CD8-positive, alpha-beta memory T cell (primary cell): ENCODE results near the gene SMC1A. TPM values are rescaled to one million over a fixed set of nuclear protein-coding genes. Genes with fewer than 3 reads are reported as not detected.

Source experiments
- CTCF ChIA-PET: fragments of 350-600 bp; sonication (Branson Sonifier 250); formaldehyde crosslinking; loops from one replicate; lab custom pipeline; 2021; ENCODE audit warnings: antibody characterized with exemption; lab: Charles Lee
- POLR2A ChIA-PET: fragments of 350-600 bp; sonication (Branson Sonifier 250); formaldehyde crosslinking; loops from one replicate; lab custom pipeline; 2021; ENCODE audit warnings: antibody characterized with exemption; lab: Charles Lee
- DNase-seq, 5 donors: peaks; one replicate each; pipeline versions ENCODE4 v3.0.0 to v3.0.0-alpha.2; 2020 to 2022; ENCODE audit warnings: mixed read lengths in 1 of 5
- H3K27ac ChIP-seq: one replicate; pipeline ENCODE4 v1.7.0; 2013; ENCODE audit warnings: low read depth, mild to moderate bottlenecking, low read length, moderate library complexity
- H3K27me3 ChIP-seq: 2 replicates; pipeline ENCODE4 v1.7.0; 2013; ENCODE audit warnings: low read length, mild to moderate bottlenecking; ENCODE audit not compliant: insufficient read depth, poor library complexity, severe bottlenecking
- H3K36me3 ChIP-seq: 2 replicates; pipeline ENCODE4 v1.7.0; 2013; ENCODE audit warnings: mild to moderate bottlenecking, low read length, moderate library complexity; ENCODE audit not compliant: insufficient read depth
- H3K4me1 ChIP-seq: 2 replicates; pipeline ENCODE4 v1.7.0; 2013; ENCODE audit warnings: mild to moderate bottlenecking, low read length, moderate library complexity; ENCODE audit not compliant: insufficient read depth
- H3K4me3 ChIP-seq: 2 replicates; pipeline ENCODE4 v1.7.0; 2013; ENCODE audit warnings: mild to moderate bottlenecking, low read length
- H3K9me3 ChIP-seq: 2 replicates; pipeline ENCODE4 v1.7.0; 2013; ENCODE audit warnings: mild to moderate bottlenecking, low read length
- H3K27ac Mint-ChIP-seq, 8 donors: one replicate each; pipeline ENCODE4 v1.8.0; 2020 to 2021; ENCODE audit warnings: mixed read lengths in 8 of 8, mild to moderate bottlenecking in 6 of 8, inconsistent platforms in 3 of 8, moderate library complexity in 3 of 8
- H3K27me3 Mint-ChIP-seq, 2 donors: one replicate each; pipeline ENCODE4 v1.8.0; 2020 to 2021; ENCODE audit warnings: mixed read lengths in 2 of 2, mild to moderate bottlenecking in 1 of 2, moderate library complexity in 1 of 2
- H3K36me3 Mint-ChIP-seq, 3 donors: one replicate each; pipeline ENCODE4 v1.8.0; 2020 to 2021; ENCODE audit warnings: mixed read lengths in 3 of 3, inconsistent platforms in 1 of 3, mild to moderate bottlenecking in 1 of 3
- H3K4me1 Mint-ChIP-seq, 3 donors: one replicate each; pipeline ENCODE4 v1.8.0; 2020 to 2021; ENCODE audit warnings: mixed read lengths in 3 of 3, inconsistent platforms in 1 of 3, mild to moderate bottlenecking in 1 of 3
- H3K4me3 Mint-ChIP-seq, 7 donors: one replicate each; pipeline ENCODE4 v1.8.0; 2020 to 2021; ENCODE audit warnings: mixed read lengths in 7 of 7, mild to moderate bottlenecking in 6 of 7, moderate library complexity in 4 of 7, inconsistent platforms in 2 of 7
- H3K9me3 Mint-ChIP-seq, 5 donors: one replicate each; pipeline ENCODE4 v1.8.0; 2020 to 2022; ENCODE audit warnings: mixed read lengths in 5 of 5, mild to moderate bottlenecking in 3 of 5, moderate library complexity in 2 of 5, inconsistent platforms in 1 of 5
- polyA plus RNA-seq: library from polyadenylated mRNA; unstranded; fragments of 300-500 nt; fragmentation: Illumina TruSeq; gene quantifications from one replicate; pipeline ENCODE4 v1.2.3, GENCODE V29; 2021
- total RNA-seq, 2 experiments: library from RNA; stranded (reverse); gene quantifications; one replicate each; pipeline ENCODE4 v1.2.3, GENCODE V29; 2021

SMC1A gene
- total and polyA plus RNA-seq, 3 experiments from 2014 or later, result 79.1 to 158 (median 143) TPM

GRCh38 chrX:53445977-53446376 is 23.5 kb upstream of the SMC1A start:
- Histone ChIP-seq H3K27ac (no peak overlapping the region), H3K4me1 (peaks cover 3% of the 10 kb centered on the region), H3K27me3 (no peaks in the 10 kb centered on the region), H3K36me3 (no peaks in the 10 kb centered on the region), H3K9me3 (no peaks in the 10 kb centered on the region), H3K4me3 (no peak overlapping the region)
- POLR2A ChIA-PET, result no interaction called here
- H3K4me1 Mint-ChIP-seq, result peaks cover 6 to 8% (median 6%) of the 10 kb centered on the region in 3 donors
- CTCF ChIA-PET, result interaction anchor here (0.8 to 3.9 kb wide), 8 partner anchors 9 to 160 kb away, joined by 3 to 16 read pairs (median 3); partner anchors contain the start of gene RIBC1
- no peaks in the 10 kb centered on the region for H3K9me3 Mint-ChIP-seq
- no peaks in the 10 kb centered on the region for H3K36me3 Mint-ChIP-seq
- DNase-seq, result peak in 3 of 5 donors; percentile 9 to 54 (median 22)
- H3K27me3 Mint-ChIP-seq, result peaks cover 0 to 9% of the 10 kb centered on the region in 2 donors
- no peak overlapping the region for H3K4me3 Mint-ChIP-seq
- no peak overlapping the region for H3K27ac Mint-ChIP-seq

- H3K27ac ChIP-seq, result no peak overlapping the region
- ChIA-PET CTCF (no interaction called here), POLR2A (interaction anchor here (0.6 kb wide), 1 partner anchor 308 kb away, joined by 3 read pairs; no protein-coding TSS in a partner anchor)
- H3K4me3 Mint-ChIP-seq, result peak overlapping the region in 6 of 7 donors; percentile 8 to 81 (median 71)
- no peaks in the 10 kb centered on the region for H3K27me3 ChIP-seq
- H3K9me3 Mint-ChIP-seq, result no peaks in the 10 kb centered on the region
- peaks cover 0 to 6% of the 10 kb centered on the region in 2 donors for H3K27me3 Mint-ChIP-seq
- H3K36me3 Mint-ChIP-seq, result no peaks in the 10 kb centered on the region
- no peaks in the 10 kb centered on the region for H3K9me3 ChIP-seq
- H3K4me3 ChIP-seq, result no peak overlapping the region
- H3K36me3 ChIP-seq, result no peaks in the 10 kb centered on the region
- H3K4me1 Mint-ChIP-seq, result peaks cover 6 to 11% (median 7%) of the 10 kb centered on the region in 3 donors
- DNase-seq, result no peak
- peaks cover 4% of the 10 kb centered on the region for H3K4me1 ChIP-seq
- H3K27ac Mint-ChIP-seq, result peak overlapping the region in 3 of 8 donors; percentile 17 to 84 (median 29)
Observed at GRCh38 chrX:53442322-53442631, 19.8 kb upstream of the SMC1A start.

- Mint-ChIP-seq H3K36me3 (no peaks in the 10 kb centered on the region), H3K27ac (peak overlapping the region in 7 of 8 donors; percentile 58 to 96 (median 81)), H3K9me3 (no peaks in the 10 kb centered on the region), H3K4me3 (peak overlapping the region; percentile 66 to 93 (median 75)), H3K27me3 (peaks cover 0 to 6% of the 10 kb centered on the region in 2 donors), H3K4me1 (peaks cover 6 to 11% (median 7%) of the 10 kb centered on the region in 3 donors)
- ChIA-PET POLR2A (interaction anchor here (0.6 kb wide), 1 partner anchor 308 kb away, joined by 3 read pairs; no protein-coding TSS in a partner anchor), CTCF (interaction anchor here (1.2 to 1.4 kb wide), 2 partner anchors 129 to 157 kb away, joined by 3 read pairs; no protein-coding TSS in a partner anchor)
- H3K27ac ChIP-seq, result no peak overlapping the region
- H3K4me1 ChIP-seq, result peaks cover 4% of the 10 kb centered on the region
- H3K9me3 ChIP-seq, result no peaks in the 10 kb centered on the region
- H3K4me3 ChIP-seq, result peak overlapping the region; percentile 50
- peak; percentile 59 to 77 (median 70) for DNase-seq
- H3K36me3 ChIP-seq, result no peaks in the 10 kb centered on the region
- no peaks in the 10 kb centered on the region for H3K27me3 ChIP-seq
Observed at GRCh38 chrX:53441531-53442321, 19.3 kb upstream of the SMC1A start.

- H3K9me3 ChIP-seq, result no peaks in the 10 kb centered on the region
- H3K4me1 ChIP-seq, result peaks cover 4% of the 10 kb centered on the region
- H3K9me3 Mint-ChIP-seq, result no peaks in the 10 kb centered on the region
- peak in 1 of 5 donors; percentile 12 for DNase-seq
- H3K27me3 Mint-ChIP-seq, result peaks cover 0 to 9% of the 10 kb centered on the region in 2 donors
- peak overlapping the region; percentile 50 for H3K4me3 ChIP-seq
- H3K4me3 Mint-ChIP-seq, result peak overlapping the region; percentile 66 to 93 (median 75)
- no peak overlapping the region for H3K27ac ChIP-seq
- H3K36me3 ChIP-seq, result no peaks in the 10 kb centered on the region
- ChIA-PET POLR2A (no interaction called here), CTCF (interaction anchor here (1.2 to 1.4 kb wide), 2 partner anchors 128 to 156 kb away, joined by 3 read pairs; no protein-coding TSS in a partner anchor)
- H3K36me3 Mint-ChIP-seq, result no peaks in the 10 kb centered on the region
- H3K4me1 Mint-ChIP-seq, result peaks cover 7 to 14% (median 11%) of the 10 kb centered on the region in 3 donors
- H3K27ac Mint-ChIP-seq, result peak overlapping the region in 7 of 8 donors; percentile 36 to 96 (median 64)
- no peaks in the 10 kb centered on the region for H3K27me3 ChIP-seq
Observed at GRCh38 chrX:53440621-53441517, 18.4 kb upstream of the SMC1A start.

- Mint-ChIP-seq H3K27me3 (peaks cover 0 to 9% of the 10 kb centered on the region in 2 donors), H3K36me3 (no peaks in the 10 kb centered on the region), H3K9me3 (no peaks in the 10 kb centered on the region), H3K4me1 (peaks cover 8 to 14% (median 13%) of the 10 kb centered on the region in 3 donors), H3K4me3 (peak overlapping the region in 6 of 7 donors; percentile 6 to 72 (median 30)), H3K27ac (peak overlapping the region in 3 of 8 donors; percentile 37 to 58 (median 54))
- ChIA-PET CTCF (no interaction called here), POLR2A (no interaction called here)
- peaks cover 4% of the 10 kb centered on the region for H3K4me1 ChIP-seq
- no peak overlapping the region for H3K27ac ChIP-seq
- H3K9me3 ChIP-seq, result no peaks in the 10 kb centered on the region
- no peak overlapping the region for H3K4me3 ChIP-seq
- no peak for DNase-seq
- H3K36me3 ChIP-seq, result no peaks in the 10 kb centered on the region
- H3K27me3 ChIP-seq, result no peaks in the 10 kb centered on the region
Observed at GRCh38 chrX:53440101-53440500, 17.6 kb upstream of the SMC1A start.

- Histone ChIP-seq H3K27ac (no peak overlapping the region), H3K36me3 (no peaks in the 10 kb centered on the region), H3K4me3 (no peak overlapping the region), H3K27me3 (no peaks in the 10 kb centered on the region), H3K4me1 (peaks cover 12% of the 10 kb centered on the region), H3K9me3 (no peaks in the 10 kb centered on the region)
- Mint-ChIP-seq H3K4me1 (peaks cover 21 to 26% (median 22%) of the 10 kb centered on the region in 3 donors), H3K9me3 (no peaks in the 10 kb centered on the region), H3K27ac (no peak overlapping the region), H3K36me3 (peaks cover 0 to 2% (median 0%) of the 10 kb centered on the region in 3 donors), H3K27me3 (peaks cover 0 to 11% of the 10 kb centered on the region in 2 donors), H3K4me3 (no peak overlapping the region)
- DNase-seq, result no peak
- POLR2A ChIA-PET, result no interaction called here
- CTCF ChIA-PET, result no interaction called here
Observed at GRCh38 chrX:53438832-53439230, 16.4 kb upstream of the SMC1A start.

GRCh38 chrX:53438174-53438831 is 15.8 kb upstream of the SMC1A start:
- Mint-ChIP-seq H3K27me3 (peaks cover 0 to 11% of the 10 kb centered on the region in 2 donors), H3K9me3 (no peaks in the 10 kb centered on the region), H3K4me1 (peaks cover 24 to 28% (median 24%) of the 10 kb centered on the region in 3 donors), H3K27ac (no peak overlapping the region), H3K36me3 (peaks cover 0 to 2% (median 0%) of the 10 kb centered on the region in 3 donors), H3K4me3 (no peak overlapping the region)
- Histone ChIP-seq H3K4me1 (peaks cover 17% of the 10 kb centered on the region), H3K27me3 (no peaks in the 10 kb centered on the region), H3K4me3 (no peak overlapping the region), H3K36me3 (no peaks in the 10 kb centered on the region), H3K9me3 (no peaks in the 10 kb centered on the region), H3K27ac (no peak overlapping the region)
- ChIA-PET POLR2A (no interaction called here), CTCF (interaction anchor here (3.1 kb wide), 1 partner anchor 120 kb away, joined by 12 read pairs; no protein-coding TSS in a partner anchor)
- DNase-seq, result no peak
